ENCODE measurements around the gene OTOP2.

OTOP2 gene

GRCh38 chr17:74879308-74879707 lies 44.8 kb upstream of the OTOP2 start:
- Histone ChIP-seq H3K4me3 (ENCODE audit: low read depth, low read length, poor library complexity, severe bottlenecking) (no peak overlapping the region), H2AFZ (ENCODE audit: low read length) (no peak overlapping the region), H3K9ac (ENCODE audit: low read length) (no peak overlapping the region), H4K20me1 (ENCODE audit: insufficient read depth, low read length) (no peaks in the 10 kb centered on the region), H3K36me3 (ENCODE audit: insufficient read depth, low read length) (no peaks in the 10 kb centered on the region), H3K9me3 (ENCODE audit: low read length) (no peaks in the 10 kb centered on the region), H3K79me2 (ENCODE audit: insufficient read depth, low read length) (no peaks in the 10 kb centered on the region), H3K27ac (ENCODE audit: low read depth, low read length, poor library complexity, severe bottlenecking) (no peak overlapping the region), H3F3A (ENCODE audit: insufficient read depth, low read length) (no peaks in the 10 kb centered on the region), H3K27me3 (ENCODE audit: insufficient read depth, low read length) (peaks cover 10% of the 10 kb centered on the region; the same call in 1 of the 2 replicates), H3K4me2 (ENCODE audit: low read length) (no peak overlapping the region), H3K4me1 (ENCODE audit: insufficient read depth, low read length, severe bottlenecking) (no peaks in the 10 kb centered on the region), H3K9me2 (ENCODE audit: low read depth, low read length) (no peaks in the 10 kb centered on the region)
- TF ChIP-seq EZH2 (IDR thresholded peaks at IDR 0.05; ENCODE audit: borderline replicate concordance, low read length): no peak
- no peak for TF ChIP-seq CTCF (IDR thresholded peaks at IDR 0.05; ENCODE audit: low read length)

- no peaks in the 10 kb centered on the region for H3K9me3 ChIP-seq (ENCODE audit: low read length)
- no peaks in the 10 kb centered on the region for H3F3A ChIP-seq (ENCODE audit: insufficient read depth, low read length)
- no peak overlapping the region for H3K9ac ChIP-seq (ENCODE audit: low read length)
- H3K9me2 ChIP-seq (ENCODE audit: low read depth, low read length): no peaks in the 10 kb centered on the region
- H3K4me3 ChIP-seq (ENCODE audit: low read depth, low read length, poor library complexity, severe bottlenecking): no peak overlapping the region
- no peaks in the 10 kb centered on the region for H3K36me3 ChIP-seq (ENCODE audit: insufficient read depth, low read length)
- TF ChIP-seq EZH2 (IDR thresholded peaks at IDR 0.05; ENCODE audit: borderline replicate concordance, low read length) (no peak), CTCF (IDR thresholded peaks at IDR 0.05; ENCODE audit: low read length) (no peak)
- H3K27ac ChIP-seq (ENCODE audit: low read depth, low read length, poor library complexity, severe bottlenecking): no peak overlapping the region
- peaks cover 10% of the 10 kb centered on the region; the same call in 1 of the 2 replicates for H3K27me3 ChIP-seq (ENCODE audit: insufficient read depth, low read length)
- H4K20me1 ChIP-seq (ENCODE audit: insufficient read depth, low read length): no peaks in the 10 kb centered on the region
- H3K4me2 ChIP-seq (ENCODE audit: low read length): no peak overlapping the region
- H2AFZ ChIP-seq (ENCODE audit: low read length): no peak overlapping the region
- no peaks in the 10 kb centered on the region for H3K4me1 ChIP-seq (ENCODE audit: insufficient read depth, low read length, severe bottlenecking)
- H3K79me2 ChIP-seq (ENCODE audit: insufficient read depth, low read length): no peaks in the 10 kb centered on the region
Observed at GRCh38 chr17:74881073-74881472, 43.0 kb upstream of the OTOP2 start.

- no peak overlapping the region for H3K9ac ChIP-seq (ENCODE audit: low read length)
- no peaks in the 10 kb centered on the region for H3K9me3 ChIP-seq (ENCODE audit: low read length)
- H3K9me2 ChIP-seq (ENCODE audit: low read depth, low read length): no peaks in the 10 kb centered on the region
- no peaks in the 10 kb centered on the region for H3F3A ChIP-seq (ENCODE audit: insufficient read depth, low read length)
- H2AFZ ChIP-seq (ENCODE audit: low read length): no peak overlapping the region
- H3K27ac ChIP-seq (ENCODE audit: low read depth, low read length, poor library complexity, severe bottlenecking): no peak overlapping the region
- H3K79me2 ChIP-seq (ENCODE audit: insufficient read depth, low read length): no peaks in the 10 kb centered on the region
- H3K4me3 ChIP-seq (ENCODE audit: low read depth, low read length, poor library complexity, severe bottlenecking): no peak overlapping the region
- H3K4me2 ChIP-seq (ENCODE audit: low read length): no peak overlapping the region
- no peak; the same call in 1 of the 2 replicates for TF ChIP-seq CTCF (IDR thresholded peaks at IDR 0.05; ENCODE audit: low read length)
- TF ChIP-seq EZH2 (IDR thresholded peaks at IDR 0.05; ENCODE audit: borderline replicate concordance, low read length): no peak
- H3K27me3 ChIP-seq (ENCODE audit: insufficient read depth, low read length): peaks cover 20% of the 10 kb centered on the region; the same call in 1 of the 2 replicates
- H4K20me1 ChIP-seq (ENCODE audit: insufficient read depth, low read length): no peaks in the 10 kb centered on the region
- H3K4me1 ChIP-seq (ENCODE audit: insufficient read depth, low read length, severe bottlenecking): no peaks in the 10 kb centered on the region
- no peaks in the 10 kb centered on the region for H3K36me3 ChIP-seq (ENCODE audit: insufficient read depth, low read length)
Observed at GRCh38 chr17:74882517-74883240, 41.4 kb upstream of the OTOP2 start.
